ENCODE results near the gene GAL3ST2. TPM values are rescaled to one million over a fixed set of nuclear protein-coding genes. Genes with fewer than 3 reads are reported as not detected.

Gene GAL3ST2
- total and polyA plus RNA-seq, 2 of the 8 experiments (the other 6 are each of a cell fraction or from before 2014, with no cell fraction given) = not detected

DNA sequence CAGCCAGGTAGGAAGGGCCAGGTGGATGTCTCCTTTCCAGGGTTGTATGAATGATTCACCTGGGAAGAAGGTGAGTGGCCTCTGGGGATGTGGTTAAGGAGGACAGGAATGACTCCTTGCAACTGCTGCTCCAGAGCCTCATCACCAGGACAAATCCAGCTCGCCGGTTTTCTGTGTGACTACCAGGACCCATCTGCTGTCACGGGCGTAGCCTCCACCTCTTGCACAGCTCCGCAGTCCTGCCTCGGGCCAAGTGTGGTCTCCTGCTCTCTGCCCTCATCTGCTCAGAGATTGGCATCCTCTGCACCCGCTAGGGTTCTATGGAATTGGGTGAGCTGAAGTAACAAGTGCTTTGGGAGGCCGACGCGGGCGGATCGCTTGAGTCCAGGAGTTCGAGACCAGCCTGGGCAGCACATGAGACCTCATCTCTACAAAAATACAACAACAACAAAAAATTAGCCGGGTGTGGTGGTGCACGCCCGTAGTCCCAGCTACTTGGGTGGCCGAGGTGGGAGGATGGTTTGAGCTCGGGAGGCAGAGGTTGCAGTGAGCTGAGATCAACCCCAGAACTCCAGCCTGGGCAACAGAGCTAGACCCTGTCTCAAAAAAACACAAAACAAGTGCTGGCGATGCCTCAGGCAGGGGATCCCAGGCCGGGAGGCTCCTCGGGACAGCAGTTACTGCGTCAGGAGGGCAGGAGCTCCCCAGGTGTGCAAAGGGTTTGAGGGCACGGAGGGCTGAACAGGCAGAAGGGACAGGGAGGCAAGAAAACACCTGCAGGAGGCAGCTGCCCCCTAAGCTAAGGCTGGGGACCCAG lies 43.0 kb upstream of the GAL3ST2 start (continued):
- TF ChIP-seq TAF7 (optimal IDR thresholded peaks at IDR 0.05; ENCODE audit: borderline replicate concordance, low read depth, low read length) (no peak), CHD1 (IDR thresholded peaks at IDR 0.05; ENCODE audit: low read depth, low read length) (no peak), CEBPB (IDR thresholded peaks at IDR 0.05; ENCODE audit: low read depth, low read length) (no peak), SP1 (IDR thresholded peaks at IDR 0.05; ENCODE audit: low read depth, low read length) (no peak), MAFK (IDR thresholded peaks at IDR 0.05; ENCODE audit: low read depth, low read length) (no peak), EGR1 (IDR thresholded peaks at IDR 0.05; ENCODE audit: borderline replicate concordance, low read depth, low read length) (no peak)
- TF ChIP-seq, protein P1, sequence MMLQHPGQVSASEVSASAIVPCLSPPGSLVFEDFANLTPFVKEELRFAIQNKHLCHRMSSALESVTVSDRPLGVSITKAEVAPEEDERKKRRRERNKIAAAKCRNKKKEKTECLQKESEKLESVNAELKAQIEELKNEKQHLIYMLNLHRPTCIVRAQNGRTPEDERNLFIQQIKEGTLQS (IDR thresholded peaks at IDR 0.05; ENCODE audit: insufficient read depth, low read depth, low read length) = no peak

All from H1 (cell line).